Measurements from ENCODE around the gene FERMT3. TPM values are rescaled to one million over a fixed set of nuclear protein-coding genes. Genes with fewer than 3 reads are reported as not detected.

The FERMT3 gene
- total and polyA plus RNA-seq, 2 of the 13 experiments (the other 11 are each of a cell fraction or from before 2014, with no cell fraction given), result 0.29 TPM; not detected in 1

- peak; percentile 82 for TF ChIP-seq YY1 (IDR thresholded peaks at IDR 0.05; ENCODE audit: insufficient read depth, insufficient replicate concordance, low read depth, low read length)
- peak; percentile 61; the same call in 1 of the 2 replicates for TF ChIP-seq GATAD1 (CRISPR knock-in tag; IDR thresholded peaks at IDR 0.05)
- TF ChIP-seq HHEX (CRISPR knock-in tag; IDR thresholded peaks at IDR 0.05), result no peak
- TF ChIP-seq MAFF (IDR thresholded peaks at IDR 0.05; ENCODE audit: low read depth, low read length), result no peak
- TF ChIP-seq ZNF839 (CRISPR knock-in tag; IDR thresholded peaks at IDR 0.05; ENCODE audit: borderline replicate concordance), result peak; percentile 94; the same call in 1 of the 2 replicates
- TF ChIP-seq ZFP91 (CRISPR knock-in tag; IDR thresholded peaks at IDR 0.05; ENCODE audit: borderline replicate concordance), result peak; percentile 93
- 0 out of 2 replicates have a peak, but pooled peaks have one; percentile 32 for TF ChIP-seq ZFP36L2 (CRISPR knock-in tag; IDR thresholded peaks at IDR 0.05)
- TF ChIP-seq RBM39 (IDR thresholded peaks at IDR 0.05; ENCODE audit: low read depth, low read length, poor library complexity, severe bottlenecking), result peak; percentile 97
- TF ChIP-seq ZNF646 (CRISPR knock-in tag; IDR thresholded peaks at IDR 0.05), result no peak
- TF ChIP-seq TOE1 (CRISPR knock-in tag; IDR thresholded peaks at IDR 0.05), result no peak
- TF ChIP-seq ZBTB37 (CRISPR knock-in tag; IDR thresholded peaks at IDR 0.05), result 0 out of 2 replicates have a peak, but pooled peaks have one; percentile 36
- peak; percentile 45; the same call in 1 of the 2 replicates for TF ChIP-seq KDM1A (CRISPR knock-in tag; IDR thresholded peaks at IDR 0.05)
- TF ChIP-seq, protein P1, sequence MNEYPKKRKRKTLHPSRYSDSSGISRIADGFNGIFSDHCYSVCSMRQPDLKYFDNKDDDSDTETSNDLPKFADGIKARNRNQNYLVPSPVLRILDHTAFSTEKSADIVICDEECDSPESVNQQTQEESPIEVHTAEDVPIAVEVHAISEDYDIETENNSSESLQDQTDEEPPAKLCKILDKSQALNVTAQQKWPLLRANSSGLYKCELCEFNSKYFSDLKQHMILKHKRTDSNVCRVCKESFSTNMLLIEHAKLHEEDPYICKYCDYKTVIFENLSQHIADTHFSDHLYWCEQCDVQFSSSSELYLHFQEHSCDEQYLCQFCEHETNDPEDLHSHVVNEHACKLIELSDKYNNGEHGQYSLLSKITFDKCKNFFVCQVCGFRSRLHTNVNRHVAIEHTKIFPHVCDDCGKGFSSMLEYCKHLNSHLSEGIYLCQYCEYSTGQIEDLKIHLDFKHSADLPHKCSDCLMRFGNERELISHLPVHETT (CRISPR knock-in tag; conservative IDR thresholded peaks at IDR 0.05), result 0 out of 2 replicates have a peak, but pooled peaks have one; percentile 35
- TF ChIP-seq ZNF430 (CRISPR knock-in tag; IDR thresholded peaks at IDR 0.05), result peak; percentile 99
- no peak; the same call in 1 of the 2 replicates for TF ChIP-seq ZNF674 (CRISPR knock-in tag; IDR thresholded peaks at IDR 0.05; ENCODE audit: low read depth)
- TF ChIP-seq PPARG (CRISPR knock-in tag; conservative IDR thresholded peaks at IDR 0.05), result 0 out of 2 replicates have a peak, but pooled peaks have one; percentile 12
- no peak for TF ChIP-seq ZNF234 (CRISPR knock-in tag; conservative IDR thresholded peaks at IDR 0.05)
- TF ChIP-seq MXD1 (CRISPR knock-in tag; IDR thresholded peaks at IDR 0.05), result peak; percentile 98
Measured at GRCh38 chr11:64185175-64185692, 21.3 kb upstream of the FERMT3 start (continued).
